B cell (primary cell): ENCODE results near the gene SLC44A1.

ENCODE experiments used
- CTCF ChIP-seq: fragments of 200-600 bp; IDR thresholded peaks from one replicate; pipeline ENCODE4 v1.8.0; 2022; ENCODE audit warnings: antibody characterized with exemption, mild to moderate bottlenecking
- EZH2 ChIP-seq: IDR thresholded peaks from 2 replicates; pipeline ENCODE4 v1.6.1; 2012; ENCODE audit warnings: borderline replicate concordance, low read depth, mild to moderate bottlenecking, moderate library complexity, low read length; ENCODE audit not compliant: insufficient read depth, poor library complexity, severe bottlenecking

GRCh38 chr9:105257809-105258208, 13.4 kb downstream of the SLC44A1 start:
- TF ChIP-seq CTCF (no peak), EZH2 (no peak)
